ENCODE results near the gene ANGPTL1.
"Not testable (repeated sequence)": the region's sequence is repeated elsewhere in the genome, so short reads cannot be mapped to it uniquely, and the experiment has no call there.

The ANGPTL1 gene

DNA sequence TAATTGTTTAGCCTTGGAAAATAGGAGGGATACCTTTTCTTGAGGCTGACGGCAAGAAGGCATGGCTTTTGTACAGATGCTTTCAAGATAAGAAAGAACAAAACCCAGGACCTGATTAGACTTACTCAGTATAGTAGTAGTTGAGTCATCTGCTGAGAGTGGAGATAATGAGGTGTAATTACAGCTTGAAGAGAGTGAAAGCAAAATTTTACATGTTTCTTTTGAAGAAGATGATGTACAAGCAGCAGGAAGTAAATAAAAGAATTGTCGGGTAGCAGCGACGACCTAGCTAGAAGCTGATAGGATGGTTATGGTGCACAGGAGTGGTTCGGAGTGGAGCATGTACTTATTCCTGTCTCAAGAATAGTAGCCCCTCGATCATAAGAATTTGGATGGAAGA, 6.6 kb downstream of the ANGPTL1 start:
- DNase-seq (ENCODE audit: low spot score) = no peak

- DNase-seq (ENCODE audit: low spot score) = no peak
Measured at GRCh38 chr1:178862864-178863263, 8.0 kb downstream of the ANGPTL1 start.

DNA sequence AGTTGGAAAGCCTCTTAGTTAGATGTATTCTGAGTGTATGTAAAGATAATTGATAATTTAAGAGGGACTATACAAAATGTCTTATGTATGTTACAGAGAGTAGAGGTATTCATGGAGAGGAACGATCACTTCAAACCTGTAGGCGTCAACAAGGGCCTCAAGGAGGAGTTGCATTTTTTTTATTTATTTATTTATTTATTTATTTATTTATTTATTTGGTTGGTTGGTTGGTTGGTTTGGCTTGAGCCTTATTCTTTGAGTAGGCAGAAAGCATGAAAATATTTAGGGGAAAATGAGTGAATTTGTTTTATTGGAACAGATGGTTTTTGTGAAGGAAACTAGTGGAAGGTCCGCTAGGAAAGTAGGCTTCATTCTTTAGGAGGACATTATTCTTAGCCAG, 8.5 kb downstream of the ANGPTL1 start:
- no peak for DNase-seq (ENCODE audit: low spot score)

DNA sequence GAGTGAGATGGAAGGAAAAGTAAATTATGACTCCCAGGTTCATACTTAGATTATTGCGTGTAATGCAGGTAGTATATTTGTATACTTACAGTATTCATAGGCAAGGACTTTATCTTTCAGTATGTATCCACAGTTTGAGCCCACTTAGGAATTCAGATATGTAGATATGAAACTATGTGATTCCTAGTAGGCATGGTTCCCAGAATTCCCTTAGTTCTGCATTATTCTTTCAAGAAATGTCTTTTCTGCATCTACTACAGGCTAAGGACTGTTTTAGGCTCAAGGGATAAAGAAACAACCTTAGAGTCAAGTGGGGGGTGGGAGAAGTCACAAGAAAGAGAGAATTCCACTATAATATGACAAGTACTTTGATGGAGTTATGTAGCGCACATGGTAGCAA, 13.8 kb downstream of the ANGPTL1 start:
- no peak for DNase-seq (ENCODE audit: low spot score)

- DNase-seq (ENCODE audit: low spot score) = no peak
Measured at GRCh38 chr1:178849918-178850317, 21.0 kb downstream of the ANGPTL1 start.

DNA sequence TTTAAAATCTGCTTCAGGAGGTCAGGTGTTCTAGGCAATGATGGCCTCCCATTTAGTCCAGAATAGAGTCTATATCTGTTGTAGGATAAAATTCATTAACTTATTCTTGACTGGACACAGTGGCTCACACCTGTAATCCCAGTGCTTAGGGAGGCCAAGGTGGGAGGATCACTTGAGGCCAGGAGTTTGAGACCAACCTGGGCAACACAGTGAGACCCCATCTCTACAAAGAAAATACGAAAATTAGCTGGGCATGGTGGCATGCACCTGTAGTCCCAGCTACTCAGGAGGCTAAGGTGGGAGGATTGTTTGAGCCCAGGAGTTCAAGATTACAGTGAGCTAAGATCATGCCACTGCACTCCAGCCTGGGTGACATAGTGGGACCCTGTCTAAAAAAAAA, 23.0 kb downstream of the ANGPTL1 start:
- not testable (repeated sequence) for DNase-seq (ENCODE audit: low spot score)

DNA sequence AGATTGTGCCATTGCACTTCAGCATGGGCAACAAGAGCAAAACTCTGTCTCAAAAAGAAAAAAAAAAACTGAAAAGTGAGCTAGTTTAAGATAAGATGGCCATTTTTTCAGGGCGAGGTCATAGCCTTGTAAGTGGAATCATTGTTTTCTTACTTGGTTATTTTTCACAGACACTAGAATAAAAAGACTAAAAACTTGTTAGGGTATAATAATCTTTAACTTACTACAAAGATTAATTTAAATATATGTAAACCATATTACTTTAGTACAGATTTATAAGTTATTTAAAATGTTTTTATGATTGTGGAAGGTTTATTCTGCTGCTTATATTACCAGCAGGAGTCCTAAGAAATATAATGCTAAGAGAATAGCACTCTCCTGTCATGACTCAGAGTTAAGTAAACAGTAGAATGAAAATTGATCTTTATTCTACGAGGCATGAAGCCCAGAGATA, 23.5 kb downstream of the ANGPTL1 start:
- no peak for DNase-seq (ENCODE audit: low spot score)

DNA sequence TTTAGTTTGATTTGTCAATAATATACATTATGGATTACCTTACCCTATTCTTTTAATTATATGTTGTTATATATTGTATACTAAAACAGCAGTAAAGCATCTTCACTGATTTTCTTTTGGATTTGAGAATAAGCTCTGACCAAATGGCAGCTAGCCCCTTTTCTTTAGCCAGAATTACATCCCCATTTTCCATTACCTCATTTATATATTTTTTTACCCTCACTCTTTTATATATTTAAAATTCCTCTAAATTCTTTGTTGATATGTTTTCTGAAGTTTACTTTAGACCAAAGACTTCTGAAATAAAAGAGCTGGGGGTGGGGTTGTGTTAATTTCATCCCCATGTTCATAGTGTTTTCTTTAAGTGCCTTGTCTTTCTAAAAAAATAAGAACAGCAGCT, 24.6 kb downstream of the ANGPTL1 start:
- DNase-seq (ENCODE audit: low spot score) = no peak

GRCh38 chr1:178844436-178844835, 26.4 kb downstream of the ANGPTL1 start:
- no peak for DNase-seq (ENCODE audit: low spot score)

DNA sequence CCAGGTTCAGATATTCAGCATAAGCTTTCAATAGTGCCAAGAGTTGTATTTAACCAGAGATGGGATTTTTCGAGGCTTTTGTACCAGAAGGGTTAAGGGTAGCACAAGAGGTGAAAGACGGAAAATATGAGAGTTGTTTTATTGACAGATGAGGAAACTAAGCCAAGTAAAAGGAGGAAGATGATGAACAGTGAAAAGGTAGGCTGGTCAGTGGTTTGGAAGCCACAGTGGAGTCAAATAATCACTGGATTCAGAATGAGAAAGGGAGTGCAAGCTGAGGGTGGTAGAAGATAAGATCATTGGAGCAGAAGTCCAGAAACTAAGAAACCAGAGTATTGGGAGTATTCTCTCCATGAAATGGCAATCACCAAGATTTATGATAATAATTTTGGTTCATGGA, 45.7 kb downstream of the ANGPTL1 start:
- no peak for DNase-seq (ENCODE audit: low spot score)

- no peak for DNase-seq (ENCODE audit: low spot score)
Measured at GRCh38 chr1:178821134-178821866, 49.6 kb downstream of the ANGPTL1 start.

DNA sequence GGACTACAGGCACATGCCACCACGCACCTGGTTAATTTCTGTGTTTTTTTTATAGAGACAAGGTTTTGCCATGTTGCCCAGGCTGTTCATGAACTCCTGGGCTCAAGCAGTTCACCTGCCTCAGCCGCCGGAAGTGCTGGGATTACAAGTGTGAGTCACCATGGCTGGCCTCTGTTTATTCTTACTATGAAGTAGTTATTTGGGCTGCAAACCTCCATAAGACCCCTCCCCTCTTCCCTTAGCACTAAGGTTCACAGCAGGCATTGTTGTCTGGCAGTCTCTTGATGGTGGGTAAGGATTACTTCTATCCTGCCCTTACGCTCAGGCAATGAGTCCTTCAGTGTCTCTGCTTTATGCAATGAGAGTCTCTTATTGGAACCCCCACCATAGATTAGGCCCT, 51.8 kb downstream of the ANGPTL1 start:
- no peak for DNase-seq (ENCODE audit: low spot score)

DNA sequence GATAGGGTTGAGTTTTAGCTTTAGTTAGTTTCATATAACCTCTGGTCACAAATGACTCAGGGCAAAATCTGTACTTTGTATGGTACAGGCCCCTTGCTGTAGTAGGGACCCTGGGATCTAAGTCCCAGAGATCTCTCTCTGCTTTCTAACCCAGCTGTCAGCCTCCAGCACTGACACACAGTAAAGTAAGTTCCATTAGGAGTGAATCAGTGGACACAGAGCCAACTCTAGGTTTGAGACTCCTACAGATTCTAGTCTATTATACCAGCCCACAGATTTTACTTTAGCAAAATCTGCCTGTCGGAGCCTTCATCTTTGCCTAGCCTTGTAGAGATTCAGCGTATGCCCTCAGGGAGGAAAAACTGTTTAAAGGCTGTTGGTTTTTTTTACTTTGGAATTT, 52.5 kb downstream of the ANGPTL1 start:
- no peak for DNase-seq (ENCODE audit: low spot score)

GRCh38 chr1:178810585-178810984, 60.3 kb downstream of the ANGPTL1 start:
- DNase-seq (ENCODE audit: low spot score) = no peak

GRCh38 chr1:178808529-178808928, 62.3 kb downstream of the ANGPTL1 start:
- DNase-seq (ENCODE audit: low spot score) = no peak

DNA sequence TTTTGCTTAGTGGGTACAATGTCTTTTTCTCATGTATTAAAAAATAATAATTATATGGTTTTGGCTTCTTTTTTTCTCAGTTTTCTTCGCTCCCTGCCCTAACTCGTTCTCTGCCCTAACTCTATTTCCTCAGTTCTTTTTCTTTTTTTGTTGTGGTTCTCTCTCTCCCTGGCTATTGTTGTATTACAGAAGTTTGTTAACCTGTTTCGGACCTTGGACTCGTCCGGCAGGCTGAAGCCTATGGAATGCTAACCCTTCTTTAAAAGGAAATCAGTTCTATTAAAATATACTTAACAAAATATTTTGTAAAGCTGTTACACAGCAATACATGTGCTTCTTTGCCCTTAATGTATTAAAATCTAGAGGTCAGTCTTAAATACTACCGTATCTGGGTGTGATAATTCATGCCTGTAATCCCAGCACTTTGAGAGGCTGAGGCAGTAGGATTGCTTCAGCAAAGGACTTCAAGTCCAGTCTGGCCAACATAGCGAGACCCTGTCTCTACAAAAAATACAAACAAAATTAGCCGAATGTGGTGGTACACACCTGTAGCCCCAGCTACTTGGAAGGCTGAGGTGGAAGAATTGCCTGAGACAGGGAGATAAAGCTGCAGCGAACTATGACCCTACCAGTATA, 64.1 kb downstream of the ANGPTL1 start:
- DNase-seq (ENCODE audit: low spot score) = no peak

- DNase-seq (ENCODE audit: low spot score) = no peak
Measured at GRCh38 chr1:178802873-178803272, 68.0 kb downstream of the ANGPTL1 start.

Measured in CD4-positive, alpha-beta T cell treated with Interleukin-2 at 100 ng/mL for 4 hours (primary cell).